Activated CD4-positive, alpha-beta T cell treated with anti-CD3 and anti-CD28 coated beads for 48 hours (primary cell): ENCODE measurements around the gene GPC6.

Source experiments
- DNase-seq: peaks from one replicate; pipeline ENCODE4 v3.0.0-alpha.2; 2020

GPC6 gene

GRCh38 chr13:93752541-93752940 is 525.9 kb downstream of the GPC6 start:
- no peak for DNase-seq

- no peak for DNase-seq
Observed at GRCh38 chr13:93753639-93754038, 527.0 kb downstream of the GPC6 start.

- no peak for DNase-seq
Observed at GRCh38 chr13:93755341-93755740, 528.7 kb downstream of the GPC6 start.

GRCh38 chr13:93758575-93758974 is 532.0 kb downstream of the GPC6 start:
- no peak for DNase-seq

- no peak for DNase-seq
Observed at GRCh38 chr13:93762708-93763426, 536.3 kb downstream of the GPC6 start.

GRCh38 chr13:93765062-93765461 is 538.5 kb downstream of the GPC6 start:
- DNase-seq = no peak

- no peak for DNase-seq
Observed at GRCh38 chr13:93765811-93766210, 539.2 kb downstream of the GPC6 start.

- DNase-seq = no peak
Observed at GRCh38 chr13:93766719-93767118, 540.1 kb downstream of the GPC6 start.

GRCh38 chr13:93767180-93767916 is 540.7 kb downstream of the GPC6 start:
- DNase-seq = no peak

GRCh38 chr13:93767917-93768409 is 541.4 kb downstream of the GPC6 start:
- no peak for DNase-seq

- no peak for DNase-seq
Observed at GRCh38 chr13:93769101-93769500, 542.5 kb downstream of the GPC6 start.

- no peak for DNase-seq
Observed at GRCh38 chr13:93769607-93770006, 543.0 kb downstream of the GPC6 start.

GRCh38 chr13:93771227-93771626 is 544.6 kb downstream of the GPC6 start:
- DNase-seq = no peak

- DNase-seq = no peak
Observed at GRCh38 chr13:93771782-93772181, 545.2 kb downstream of the GPC6 start.

GRCh38 chr13:93774506-93774905 is 547.9 kb downstream of the GPC6 start:
- no peak for DNase-seq

GRCh38 chr13:93775027-93775426 is 548.4 kb downstream of the GPC6 start:
- no peak for DNase-seq

- DNase-seq = no peak
Observed at GRCh38 chr13:93775507-93776108, 549.0 kb downstream of the GPC6 start.

GRCh38 chr13:93776936-93777335 is 550.3 kb downstream of the GPC6 start:
- no peak for DNase-seq

- no peak for DNase-seq
Observed at GRCh38 chr13:93777504-93777903, 550.9 kb downstream of the GPC6 start.

GRCh38 chr13:93778548-93778947 is 551.9 kb downstream of the GPC6 start:
- DNase-seq = no peak

GRCh38 chr13:93784191-93784590 is 557.6 kb downstream of the GPC6 start:
- DNase-seq = no peak

GRCh38 chr13:93786846-93787489 is 560.4 kb downstream of the GPC6 start:
- DNase-seq = no peak

GRCh38 chr13:93788456-93788855 is 561.8 kb downstream of the GPC6 start:
- no peak for DNase-seq
